ENCODE data around the gene OR56A1.

The OR56A1 gene

DNA sequence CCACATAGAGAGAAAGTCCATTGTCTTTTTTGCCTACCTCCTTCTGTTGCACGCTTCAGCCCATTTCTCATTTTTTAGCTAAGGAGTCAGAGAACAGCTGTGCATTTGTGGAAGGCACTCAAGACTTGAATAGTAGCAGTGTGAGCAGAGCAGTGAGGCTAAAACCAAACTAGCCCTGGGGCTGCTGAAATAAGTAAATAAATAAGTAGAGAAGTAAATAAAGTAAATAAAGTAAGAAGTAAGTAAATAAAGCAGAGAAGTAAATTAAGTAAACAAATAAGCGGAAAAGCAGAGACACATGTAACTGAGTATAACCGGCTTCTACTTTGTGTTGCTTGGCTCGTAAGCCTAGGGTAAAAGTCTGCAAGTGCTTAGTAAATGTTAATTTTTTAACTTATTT is 41.4 kb downstream of the OR56A1 start:
- no peak for DNase-seq (ENCODE audit: low read depth)

DNA sequence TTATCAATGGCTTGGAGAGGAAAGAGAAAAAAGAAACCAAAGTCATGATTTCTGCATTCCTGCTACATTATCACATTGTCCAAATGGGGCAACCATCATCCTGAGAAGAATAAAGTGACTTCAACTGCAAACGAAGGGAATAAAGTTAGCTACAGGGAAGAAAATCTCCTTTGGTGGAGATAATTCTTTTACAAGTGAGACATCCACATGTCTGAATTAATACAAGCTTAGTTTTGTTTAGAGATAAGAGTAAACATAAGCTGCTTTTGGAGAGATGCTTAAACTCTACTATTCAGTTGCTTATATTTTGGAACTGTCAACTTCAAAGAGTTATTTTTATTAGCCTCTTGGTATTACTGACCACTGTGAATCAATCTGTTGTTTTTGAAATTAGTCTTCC is 43.7 kb downstream of the OR56A1 start, which contains the start of gene OR52L1:
Gene OR52L1 (minus strand): TSS at position 101 of the 400 bp plus-strand sequence. CDS start 55 bp downstream, at position 46.
- no peak for DNase-seq (ENCODE audit: low read depth)

GRCh38 chr11:5983443-5983842 is 47.1 kb downstream of the OR56A1 start:
- no peak for DNase-seq (ENCODE audit: low read depth)

GRCh38 chr11:5973530-5973929 is 57.0 kb downstream of the OR56A1 start:
- DNase-seq (ENCODE audit: low read depth) = no peak
